AG04449 (cell line): ENCODE results near the gene SMAD2.

Source experiments
- CTCF ChIA-PET: fragments of 350-600 bp; formaldehyde crosslinking; extraction: SDS; loops from one replicate; lab custom pipeline; 2021; ENCODE audit warnings: antibody characterized with exemption; lab: Yijun Ruan, JAX
- POLR2A ChIA-PET: fragments of 400-600, 350-600 bp; formaldehyde crosslinking; extraction: SDS; loops from one replicate; lab custom pipeline; 2020; ENCODE audit warnings: antibody characterized with exemption, inconsistent platforms; lab: Yijun Ruan, JAX
- DNase-seq: peaks from one replicate; pipeline ENCODE4 v3.0.0-alpha.2; 2010; ENCODE audit warnings: low read depth, low spot score
- H3K4me3 ChIP-seq: 2 replicates; pipeline ENCODE4 v1.5.1; 2011; ENCODE audit warnings: low read depth, mild to moderate bottlenecking, control low read depth, low read length
- TF ChIP-seq, protein P1 (sequence below): IDR thresholded peaks from one replicate; pipeline ENCODE4 v1.5.1; 2011; ENCODE audit warnings: mild to moderate bottlenecking, moderate library complexity, low read length, control low read depth, inconsistent platforms; ENCODE audit not compliant: insufficient read depth; ENCODE audit errors: missing control alignments

SMAD2 gene

DNA sequence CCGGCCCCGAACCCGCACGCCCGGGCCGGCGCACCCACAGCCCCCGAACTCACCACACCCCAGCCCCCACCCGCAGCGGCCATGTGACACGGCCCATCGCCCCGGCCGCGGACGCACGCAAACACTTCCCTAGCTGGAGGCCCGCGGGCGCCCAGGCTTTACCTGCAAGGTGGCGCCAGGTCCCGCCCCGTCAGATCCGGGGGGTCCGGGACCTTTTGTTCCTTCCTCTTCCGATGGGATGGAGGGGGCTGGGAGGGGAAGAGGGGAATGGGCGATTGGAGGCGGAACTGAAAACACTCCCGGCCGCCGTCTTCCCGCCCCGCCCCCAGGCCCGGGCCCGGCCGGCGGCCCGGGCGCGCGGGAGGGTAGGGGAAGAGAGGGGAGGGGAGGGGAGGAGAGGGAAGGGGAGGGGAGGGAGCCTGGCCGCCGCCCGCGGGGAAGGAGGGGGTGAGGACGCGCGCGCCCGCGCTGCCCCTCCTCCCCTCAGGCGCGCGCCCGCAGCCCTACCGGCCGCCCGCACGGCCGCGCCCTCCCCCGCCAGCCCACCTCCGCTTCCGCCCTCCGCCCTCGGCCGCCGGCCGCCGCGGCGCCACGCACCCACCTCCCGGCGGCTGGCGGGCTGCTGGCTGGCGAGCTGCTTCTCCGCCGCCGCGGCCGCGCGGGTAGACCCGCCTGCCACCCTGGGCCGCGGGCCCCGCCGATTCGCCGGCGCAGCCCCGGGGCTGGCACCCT, at the start of gene SMAD2:
Gene SMAD2 (minus strand): TSS at position 461 of the 732 bp plus-strand sequence. CDS start 33,903 bp downstream, outside the sequence.
- no peak for DNase-seq
- H3K4me3 ChIP-seq, result peak within 1 kb of the TSS; percentile 83
- POLR2A ChIA-PET, result no interaction called here
- TF ChIP-seq, protein P1, sequence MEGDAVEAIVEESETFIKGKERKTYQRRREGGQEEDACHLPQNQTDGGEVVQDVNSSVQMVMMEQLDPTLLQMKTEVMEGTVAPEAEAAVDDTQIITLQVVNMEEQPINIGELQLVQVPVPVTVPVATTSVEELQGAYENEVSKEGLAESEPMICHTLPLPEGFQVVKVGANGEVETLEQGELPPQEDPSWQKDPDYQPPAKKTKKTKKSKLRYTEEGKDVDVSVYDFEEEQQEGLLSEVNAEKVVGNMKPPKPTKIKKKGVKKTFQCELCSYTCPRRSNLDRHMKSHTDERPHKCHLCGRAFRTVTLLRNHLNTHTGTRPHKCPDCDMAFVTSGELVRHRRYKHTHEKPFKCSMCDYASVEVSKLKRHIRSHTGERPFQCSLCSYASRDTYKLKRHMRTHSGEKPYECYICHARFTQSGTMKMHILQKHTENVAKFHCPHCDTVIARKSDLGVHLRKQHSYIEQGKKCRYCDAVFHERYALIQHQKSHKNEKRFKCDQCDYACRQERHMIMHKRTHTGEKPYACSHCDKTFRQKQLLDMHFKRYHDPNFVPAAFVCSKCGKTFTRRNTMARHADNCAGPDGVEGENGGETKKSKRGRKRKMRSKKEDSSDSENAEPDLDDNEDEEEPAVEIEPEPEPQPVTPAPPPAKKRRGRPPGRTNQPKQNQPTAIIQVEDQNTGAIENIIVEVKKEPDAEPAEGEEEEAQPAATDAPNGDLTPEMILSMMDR, result no peak
- CTCF ChIA-PET, result interaction anchor here (0.6 kb wide), 1 partner anchor 111 kb away, joined by 3 read pairs; no protein-coding TSS in a partner anchor

DNA sequence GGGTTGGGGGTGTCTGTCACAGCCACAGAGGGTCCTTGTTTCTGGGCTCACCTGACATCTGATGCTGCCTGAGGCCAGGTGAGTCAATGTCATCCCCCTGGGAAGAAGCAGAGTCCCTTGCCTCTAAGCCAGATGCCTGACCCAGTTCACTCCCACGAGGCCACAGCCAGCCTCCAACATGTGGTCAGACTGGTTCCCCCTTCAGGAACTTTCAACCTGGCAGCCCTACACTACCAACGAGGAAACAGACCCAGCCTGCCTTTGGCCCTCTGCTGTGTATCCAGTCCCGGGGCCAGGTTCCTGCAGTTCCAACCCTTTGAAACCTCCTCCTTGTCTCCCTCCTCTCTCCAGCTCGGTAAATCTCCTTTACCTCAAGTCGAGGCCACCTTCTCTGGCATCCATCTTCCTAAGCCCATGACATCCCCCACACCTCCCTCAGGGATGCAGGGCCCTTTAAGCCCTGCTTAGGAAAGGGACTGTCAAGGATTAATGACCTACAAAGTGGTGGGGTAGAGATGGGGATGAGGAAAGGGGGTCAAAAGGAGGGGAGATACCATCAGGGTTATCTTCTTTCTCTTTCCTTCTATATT, 49.2 kb upstream of the SMAD2 start:
- TF ChIP-seq, protein P1, result no peak
- ChIA-PET CTCF (no interaction called here), POLR2A (no interaction called here)
- no peak for DNase-seq
- H3K4me3 ChIP-seq, result no peak overlapping the region

- POLR2A ChIA-PET, result no interaction called here
- no peak overlapping the region for H3K4me3 ChIP-seq
- TF ChIP-seq, protein P1, result no peak
- no peak for DNase-seq
- CTCF ChIA-PET, result no interaction called here
Observed at GRCh38 chr18:47978603-47979002, 48.1 kb upstream of the SMAD2 start.

DNA sequence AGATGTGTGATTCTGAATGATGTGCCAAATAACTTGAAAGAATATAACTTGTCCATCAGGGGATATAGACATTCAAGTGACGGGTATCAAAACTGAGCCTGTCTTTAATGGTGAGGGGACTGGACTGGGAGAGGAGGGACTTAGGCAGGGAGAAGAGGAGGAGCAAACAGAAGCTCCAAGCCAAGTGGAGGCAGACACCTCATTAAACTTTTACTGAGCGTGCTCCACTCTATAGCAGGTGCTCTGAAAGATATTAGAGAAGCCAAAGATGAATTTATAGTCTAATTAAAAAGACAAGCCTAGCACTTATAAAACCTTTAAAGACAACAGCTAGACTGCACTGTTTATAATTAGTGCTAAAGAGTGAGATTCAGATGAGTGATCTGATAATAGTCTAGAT, 47.7 kb upstream of the SMAD2 start:
- no peak overlapping the region for H3K4me3 ChIP-seq
- no peak for DNase-seq
- CTCF ChIA-PET, result no interaction called here
- TF ChIP-seq, protein P1, result no peak
- POLR2A ChIA-PET, result no interaction called here

DNA sequence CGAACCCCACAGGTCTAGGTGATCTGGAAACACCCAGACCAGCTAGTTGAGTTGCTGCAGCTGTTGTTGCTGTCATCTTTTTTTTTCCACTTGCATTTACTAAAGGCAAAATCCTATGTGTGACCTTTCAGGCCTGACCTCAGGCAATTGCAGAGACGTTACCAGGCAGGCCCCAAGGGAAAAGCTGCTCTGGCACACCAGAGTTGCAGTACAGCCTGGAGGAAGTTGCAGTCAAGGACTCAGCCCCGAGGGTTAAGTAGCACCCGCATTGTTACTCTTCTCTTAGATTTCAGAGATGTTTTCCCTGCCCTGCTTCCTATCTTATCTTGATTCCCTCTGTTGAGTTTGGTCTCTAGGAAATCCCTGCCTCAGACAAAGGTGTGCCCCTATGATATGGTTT, 45.2 kb upstream of the SMAD2 start:
- CTCF ChIA-PET, result no interaction called here
- POLR2A ChIA-PET, result no interaction called here
- DNase-seq, result no peak
- TF ChIP-seq, protein P1, result no peak
- no peak overlapping the region for H3K4me3 ChIP-seq

- POLR2A ChIA-PET, result no interaction called here
- CTCF ChIA-PET, result no interaction called here
- TF ChIP-seq, protein P1, result no peak
Observed at GRCh38 chr18:47975105-47975504, 44.6 kb upstream of the SMAD2 start.

More at GRCh38 chr18:47975105-47975504, 44.6 kb upstream of the SMAD2 start:
- no peak overlapping the region for H3K4me3 ChIP-seq
- no peak for DNase-seq
